DMS153 treated with DMSO at 0.1 percent for 48 hours (cell line): ENCODE results near the gene GDAP2.

Experiments used
- DNase-seq: peaks from one replicate; lab custom pipeline; 2025; ENCODE audit not compliant: unreplicated experiment; lab: John Stamatoyannopoulos, UW

Gene GDAP2

GRCh38 chr1:117842408-117843170 lies 86.8 kb downstream of the GDAP2 start:
- DNase-seq = no peak

- DNase-seq = no peak
Measured at GRCh38 chr1:117841117-117841650, 88.2 kb downstream of the GDAP2 start.

- DNase-seq = no peak
Measured at GRCh38 chr1:117838911-117839310, 90.5 kb downstream of the GDAP2 start.

DNA sequence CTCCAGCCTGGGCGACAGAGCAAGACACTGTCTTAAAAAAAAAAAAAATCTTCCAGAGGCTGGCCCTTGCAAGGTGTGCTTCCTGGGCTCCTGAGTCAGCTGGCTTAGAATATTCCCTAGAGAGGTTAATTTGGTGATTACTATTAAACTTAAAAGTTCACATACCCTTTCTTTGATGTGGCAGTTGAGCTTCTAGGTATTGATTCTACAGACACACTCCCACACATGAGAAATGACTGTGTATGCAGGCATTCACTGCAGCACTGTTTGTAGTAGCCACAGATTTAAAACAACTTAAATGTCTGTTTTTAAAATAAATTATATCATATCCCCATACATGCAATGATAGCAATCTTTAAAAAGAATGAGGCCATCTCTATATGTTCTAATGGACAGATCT lies 93.4 kb downstream of the GDAP2 start:
- no peak for DNase-seq

DNA sequence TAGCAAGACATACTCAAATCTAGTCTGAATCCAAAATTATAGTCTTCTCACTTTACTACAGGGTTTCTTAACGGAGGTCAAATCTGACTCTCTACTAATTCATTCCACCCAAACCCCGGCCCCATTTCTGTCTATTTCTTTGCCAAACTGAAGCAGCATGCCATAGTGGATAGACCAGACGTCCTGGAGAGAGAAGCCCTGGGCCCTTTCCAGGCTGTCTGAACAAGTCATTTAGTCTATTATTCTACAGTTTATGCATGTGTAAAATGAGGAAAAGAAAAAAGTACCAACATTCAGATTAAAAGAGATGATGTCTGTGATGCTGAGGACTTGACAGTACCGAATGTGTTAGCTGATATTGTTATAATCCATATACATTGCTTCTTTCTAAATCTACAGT lies 95.0 kb downstream of the GDAP2 start:
- no peak for DNase-seq

GRCh38 chr1:117832453-117832852 lies 97.0 kb downstream of the GDAP2 start:
- no peak for DNase-seq

- DNase-seq = no peak
Measured at GRCh38 chr1:117830222-117830621, 99.2 kb downstream of the GDAP2 start.

- no peak for DNase-seq
Measured at GRCh38 chr1:117828201-117828600, 101.2 kb downstream of the GDAP2 start.

DNA sequence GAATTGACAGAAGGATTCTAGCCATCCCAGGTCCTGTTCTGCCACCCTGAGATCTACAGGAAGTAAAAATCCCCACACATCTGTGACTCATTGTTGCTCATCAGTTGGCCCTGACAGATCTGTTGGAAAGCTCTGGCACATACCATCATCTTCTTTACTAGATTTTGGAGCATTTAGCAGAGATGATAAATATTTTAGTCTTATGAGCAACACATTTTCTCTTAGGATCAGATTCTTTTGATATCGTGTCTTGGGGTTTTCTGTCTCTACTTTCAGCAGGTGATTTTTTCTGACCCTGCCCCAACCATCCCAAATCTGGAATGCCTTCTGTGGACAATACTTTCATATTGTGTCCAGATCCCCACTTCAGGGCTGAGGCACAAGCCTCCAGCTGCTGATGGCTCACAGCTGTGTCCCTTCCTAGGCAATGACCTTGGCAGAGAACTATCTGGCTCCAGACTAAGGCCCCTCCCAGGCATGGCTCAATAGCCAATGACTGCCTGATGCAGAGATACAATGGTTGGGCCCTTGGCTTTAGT lies 102.8 kb downstream of the GDAP2 start:
- DNase-seq = no peak

GRCh38 chr1:117826119-117826518 lies 103.3 kb downstream of the GDAP2 start:
- DNase-seq = no peak

DNA sequence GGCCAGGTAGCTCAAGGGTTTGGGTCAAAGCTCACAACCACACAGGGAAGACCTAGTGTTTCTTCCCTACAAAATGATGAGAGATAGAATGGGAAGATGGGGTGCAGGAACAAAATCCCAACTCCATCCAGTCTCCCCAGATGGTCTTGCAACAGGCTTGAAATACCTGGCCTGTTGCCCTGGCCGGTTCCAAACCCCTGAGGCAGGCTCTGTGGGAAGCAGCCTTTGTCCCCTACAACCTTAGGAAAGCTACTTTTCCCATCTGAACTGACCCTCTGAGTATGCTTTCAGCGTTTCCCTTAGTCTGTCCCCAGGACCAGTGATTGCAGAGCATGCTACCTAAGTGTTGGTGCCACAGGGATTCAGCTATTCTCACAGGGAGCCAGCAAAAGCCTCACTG lies 104.0 kb downstream of the GDAP2 start:
- no peak for DNase-seq

- no peak for DNase-seq
Measured at GRCh38 chr1:117824616-117825015, 104.8 kb downstream of the GDAP2 start.

GRCh38 chr1:117821774-117822482 lies 107.5 kb downstream of the GDAP2 start:
- no peak for DNase-seq

- DNase-seq = no peak
Measured at GRCh38 chr1:117821382-117821755, 108.1 kb downstream of the GDAP2 start.

GRCh38 chr1:117820694-117821381 lies 108.6 kb downstream of the GDAP2 start:
- no peak for DNase-seq

- DNase-seq = no peak
Measured at GRCh38 chr1:117820096-117820495, 109.3 kb downstream of the GDAP2 start.

DNA sequence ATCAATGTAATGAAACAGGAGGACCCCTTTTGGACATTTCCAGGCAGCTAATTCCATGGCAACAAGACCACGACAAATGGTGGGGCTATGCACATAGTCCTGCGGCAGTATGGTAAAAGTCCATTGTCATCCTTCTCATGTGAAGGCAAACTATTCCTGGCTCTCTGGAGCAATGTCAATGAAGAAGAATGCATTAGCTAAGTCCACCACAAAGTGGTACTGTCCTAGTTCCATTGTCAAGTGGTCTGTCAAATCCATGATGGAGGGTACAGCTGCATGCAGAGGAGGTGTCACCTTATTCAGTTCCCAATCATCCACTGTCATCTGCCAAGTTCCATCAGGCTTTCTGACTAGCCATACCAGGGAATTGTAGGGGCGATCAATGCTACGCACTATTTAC lies 110.1 kb downstream of the GDAP2 start:
- DNase-seq = no peak

DNA sequence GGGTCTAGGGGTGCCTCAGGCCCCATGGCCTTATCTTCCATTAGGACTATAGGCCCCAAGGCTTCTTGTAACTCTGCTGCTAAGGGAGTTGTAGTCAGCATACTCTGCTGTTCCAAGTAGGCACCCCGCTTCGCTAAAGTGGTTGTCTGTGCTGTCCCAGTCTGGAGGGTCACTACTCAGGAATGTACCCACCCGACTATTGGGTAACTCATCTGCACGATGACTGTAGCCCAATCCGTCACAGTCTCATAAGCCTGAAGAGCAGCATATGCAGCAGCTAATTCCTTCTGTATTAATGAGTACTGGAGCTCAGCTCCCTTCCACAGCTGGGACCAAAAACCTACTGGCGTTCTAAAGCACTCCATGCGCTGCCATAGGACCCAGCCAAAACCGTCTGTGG lies 111.0 kb downstream of the GDAP2 start:
- no peak for DNase-seq

GRCh38 chr1:117817629-117818028 lies 111.8 kb downstream of the GDAP2 start:
- DNase-seq = no peak

DNA sequence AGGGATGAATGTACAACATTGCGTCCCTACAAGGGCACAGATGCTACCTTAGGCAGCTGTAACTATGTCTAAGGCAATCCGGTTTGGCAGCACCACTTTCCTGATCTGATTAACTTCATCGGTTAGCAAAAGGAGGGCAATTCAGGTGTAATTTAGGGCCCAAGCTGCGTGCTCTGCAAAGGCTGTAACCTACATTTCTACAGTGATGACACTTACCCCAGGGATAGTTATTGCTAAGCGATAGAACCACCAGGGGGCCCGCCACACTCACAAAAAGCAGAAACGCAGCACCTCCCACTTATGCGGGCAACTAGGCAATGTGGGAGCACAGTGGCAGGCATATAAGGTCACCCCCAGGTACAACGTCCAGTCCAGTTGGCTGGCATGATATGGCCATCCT lies 113.5 kb downstream of the GDAP2 start:
- DNase-seq = no peak
